HEK293T (cell line): ENCODE results near the gene ATP11A.

ENCODE experiments used
- BHLHE40 ChIP-seq: fragments of 450-650 bp; IDR thresholded peaks from 2 replicates; pipeline ENCODE4 v1.6.1; 2016; ENCODE audit warnings: mild to moderate bottlenecking, moderate library complexity, borderline replicate concordance
- CTBP1 ChIP-seq: fragments of 450-650 bp; IDR thresholded peaks from 2 replicates; pipeline ENCODE4 v1.6.1; 2016; ENCODE audit warnings: borderline replicate concordance
- ELF4 ChIP-seq: fragments of 450-650 bp; IDR thresholded peaks from 2 replicates; pipeline ENCODE4 v1.6.1; 2017; ENCODE audit warnings: antibody characterized with exemption
- FOXA1 ChIP-seq: fragments of 450-650 bp; IDR thresholded peaks from 2 replicates; pipeline ENCODE4 v1.6.1; 2016; ENCODE audit warnings: mild to moderate bottlenecking
- FOXK2 ChIP-seq: fragments of 450-650 bp; IDR thresholded peaks from 2 replicates; pipeline ENCODE4 v1.6.1; 2016; ENCODE audit warnings: mild to moderate bottlenecking
- L3MBTL2 ChIP-seq: fragments of 450-650 bp; conservative IDR thresholded peaks from 2 replicates; pipeline ENCODE4 v1.6.1; 2016; ENCODE audit warnings: mild to moderate bottlenecking
- LEF1 ChIP-seq: fragments of 450-650 bp; IDR thresholded peaks from 2 replicates; pipeline ENCODE4 v1.6.1; 2017; ENCODE audit warnings: mild to moderate bottlenecking, borderline replicate concordance
- NFRKB ChIP-seq: fragments of 450-650 bp; IDR thresholded peaks from 2 replicates; pipeline ENCODE4 v1.6.1; 2016; ENCODE audit warnings: mild to moderate bottlenecking, moderate library complexity
- SP1 ChIP-seq: fragments of 450-650 bp; IDR thresholded peaks from 2 replicates; pipeline ENCODE4 v1.6.1; 2017
- SUZ12 ChIP-seq: fragments of 450-650 bp; IDR thresholded peaks from 2 replicates; pipeline ENCODE4 v1.6.1; 2016; ENCODE audit warnings: mild to moderate bottlenecking
- ZNF384 ChIP-seq: fragments of 450-650 bp; IDR thresholded peaks from 2 replicates; pipeline ENCODE4 v1.6.1; 2016

DNA sequence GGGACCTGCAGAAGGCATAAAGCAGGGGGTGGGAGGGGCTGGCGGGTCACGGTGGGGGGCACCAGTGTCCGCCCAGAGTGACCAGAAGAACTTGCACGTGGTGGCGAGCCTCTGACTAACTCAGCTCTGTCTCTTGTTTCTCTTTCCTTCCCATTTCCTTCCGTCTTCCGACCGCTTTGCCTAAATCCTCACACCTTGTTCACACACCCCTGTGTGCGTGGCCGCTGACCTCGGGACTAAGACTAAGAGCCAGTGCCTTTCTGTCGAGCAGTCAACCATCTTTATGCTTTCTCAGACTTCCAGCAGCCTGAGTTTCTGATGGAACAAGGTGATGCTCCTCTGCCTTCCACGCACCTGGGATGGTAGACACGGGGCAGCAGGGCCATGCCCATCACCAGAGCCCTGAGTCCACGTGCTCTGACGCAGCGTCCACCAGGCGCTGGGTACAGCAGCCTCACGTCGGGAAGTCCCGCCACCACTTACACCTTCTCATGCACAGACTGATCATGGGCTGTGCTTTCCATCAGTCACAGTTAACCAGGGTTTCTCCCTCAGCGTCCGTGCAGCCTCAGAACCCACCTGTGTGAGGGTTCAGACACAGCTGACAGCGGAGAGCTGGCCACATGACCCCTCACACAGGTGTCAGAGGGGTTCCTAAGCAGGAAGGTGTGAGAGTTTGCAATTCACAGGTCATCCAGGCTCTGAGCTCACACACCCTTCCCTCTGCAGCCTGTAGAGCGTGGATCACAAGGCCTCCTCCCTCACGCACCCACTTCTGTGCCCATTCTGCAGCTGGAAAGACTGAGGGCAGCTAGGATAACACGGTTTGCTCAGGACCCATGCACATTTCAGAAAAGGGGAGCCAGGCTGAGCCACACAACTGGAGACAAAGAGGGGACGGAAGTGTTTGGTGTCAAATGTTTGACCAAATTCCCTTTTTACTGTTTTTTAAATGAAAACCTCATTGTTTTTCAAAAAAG is 188.4 kb downstream of the ATP11A start:
- no peak for TF ChIP-seq L3MBTL2
- TF ChIP-seq SUZ12, result no peak
- TF ChIP-seq ELF4, result no peak
- TF ChIP-seq NFRKB, result no peak
- TF ChIP-seq SP1, result no peak
- no peak for TF ChIP-seq BHLHE40
- TF ChIP-seq FOXK2, result no peak
- TF ChIP-seq FOXA1, result no peak
- no peak for TF ChIP-seq CTBP1
- TF ChIP-seq LEF1, result no peak
- no peak for TF ChIP-seq ZNF384
